ENCODE measurements around the gene ZSCAN5B. TPM values are rescaled to one million over a fixed set of nuclear protein-coding genes. Genes with fewer than 3 reads are reported as not detected.

Gene ZSCAN5B
- total RNA-seq, 6 experiments from 2014 or later, result not detected

- intact Hi-C loops (cut with DNase I), result no loop called here
- Histone ChIP-seq H3K27me3 (no peaks in the 10 kb centered on the region), H3K36me3 (peaks cover 0 to 28% (median 9%) of the 10 kb centered on the region in 4 donors), H3K9me3 (no peaks in the 10 kb centered on the region), H3K4me3 (no peak overlapping the region), H3K4me1 (no peaks in the 10 kb centered on the region), H3K27ac (no peak overlapping the region)
- 100% methylated on average over 2 of the region's 11 CpGs for WGBS (ENCODE audit: insufficient coverage, low coverage, low lambda C conversion rate, missing lambda C conversion rate)
- DNase-seq (no peak), ATAC-seq (peak in 1 of 4 donors; percentile 22)
- no peak for TF ChIP-seq CTCF (IDR thresholded peaks at IDR 0.05)
- no peak for TF ChIP-seq POLR2A (IDR thresholded peaks at IDR 0.05)
Measured at GRCh38 chr19:56156768-56157167, 40.8 kb downstream of the ZSCAN5B start.

- Histone ChIP-seq H3K27ac (no peak overlapping the region), H3K27me3 (no peaks in the 10 kb centered on the region), H3K9me3 (no peaks in the 10 kb centered on the region), H3K4me3 (no peak overlapping the region), H3K36me3 (peaks cover 0 to 28% (median 9%) of the 10 kb centered on the region in 4 donors), H3K4me1 (no peaks in the 10 kb centered on the region)
- DNase-seq (no peak), ATAC-seq (peak; percentile 20 to 56 (median 24))
- no CpG with 5 or more reads among the region's 17 CpGs for WGBS (ENCODE audit: insufficient coverage, low coverage, low lambda C conversion rate, missing lambda C conversion rate)
- TF ChIP-seq POLR2A (IDR thresholded peaks at IDR 0.05) (no peak), CTCF (IDR thresholded peaks at IDR 0.05) (peak in 3 of 4 donors; percentile 20 to 34 (median 24))
- intact Hi-C loops (cut with DNase I), result no loop called here
Measured at GRCh38 chr19:56155124-56155687, 42.4 kb downstream of the ZSCAN5B start.

GRCh38 chr19:56153507-56153906 lies 44.1 kb downstream of the ZSCAN5B start:
- DNase-seq (no peak), ATAC-seq (peak in 1 of 4 donors; percentile 19)
- no peak overlapping the region for H3K27ac ChIP-seq
- H3K4me3 ChIP-seq, result no peak overlapping the region
- no peaks in the 10 kb centered on the region for H3K4me1 ChIP-seq
- no peak for TF ChIP-seq CTCF (IDR thresholded peaks at IDR 0.05)
- H3K36me3 ChIP-seq, result peaks cover 0 to 22% (median 8%) of the 10 kb centered on the region in 4 donors
- H3K27me3 ChIP-seq, result no peaks in the 10 kb centered on the region
- 40% methylated on average over 5 of the region's 6 CpGs for WGBS (ENCODE audit: insufficient coverage, low coverage, low lambda C conversion rate, missing lambda C conversion rate)
- H3K9me3 ChIP-seq, result no peaks in the 10 kb centered on the region
- intact Hi-C loops (cut with DNase I), result no loop called here

- H3K4me3 ChIP-seq, result no peak overlapping the region
- H3K36me3 ChIP-seq, result peaks cover 0 to 28% (median 9%) of the 10 kb centered on the region in 4 donors
- no peak overlapping the region for H3K27ac ChIP-seq
- WGBS (ENCODE audit: insufficient coverage, low coverage, low lambda C conversion rate, missing lambda C conversion rate), result 60% methylated on average over 1 of the region's 2 CpGs
- DNase-seq, result no peak
- no peaks in the 10 kb centered on the region for H3K4me1 ChIP-seq
- TF ChIP-seq POLR2A (IDR thresholded peaks at IDR 0.05) (no peak), CTCF (IDR thresholded peaks at IDR 0.05) (no peak)
- H3K9me3 ChIP-seq, result no peaks in the 10 kb centered on the region
- H3K27me3 ChIP-seq, result no peaks in the 10 kb centered on the region
- intact Hi-C loops (cut with DNase I), result no loop called here
- ATAC-seq, result no peak
Measured at GRCh38 chr19:56152644-56153043, 44.9 kb downstream of the ZSCAN5B start.

Measured in right lobe of liver (tissue), 6 donors.